HEK293 (cell line): ENCODE measurements around the gene THAP3.

ENCODE experiments used
- CTCF ChIA-PET: fragments of 350-600 bp; formaldehyde crosslinking; extraction: SDS; loops from one replicate; lab custom pipeline; 2021; ENCODE audit warnings: antibody characterized with exemption; lab: Yijun Ruan, JAX
- POLR2A ChIA-PET: fragments of 300-600 bp; formaldehyde crosslinking; extraction: SDS; loops from one replicate; lab custom pipeline; 2020; ENCODE audit warnings: antibody characterized with exemption, inconsistent platforms; lab: Yijun Ruan, JAX
- H3K27ac ChIP-seq: fragments of 200-500 bp; sonication (Bioruptor generic); 2 replicates; pipeline ENCODE4 v1.5.1; 2014; ENCODE audit warnings: low read depth, low read length, control low read depth, inconsistent platforms; ENCODE audit errors: extremely low read depth
- H3K36me3 ChIP-seq, 2 experiments: fragments of 200-500 bp in 1 of 2; sonication (Bioruptor generic) in 1 of 2; 1 replicate in 1 of 2; 2 replicates in 1 of 2; pipeline ENCODE4 v1.5.1; 2014 to 2017; ENCODE audit warnings: inconsistent platforms in 2 of 2, low read length in 2 of 2; ENCODE audit not compliant: control insufficient read depth in 2 of 2, insufficient read depth in 1 of 2
- H3K4me1 ChIP-seq: fragments of 200-500 bp; sonication (Bioruptor generic); 2 replicates; pipeline ENCODE4 v1.5.1; 2014; ENCODE audit warnings: mild to moderate bottlenecking, low read length, inconsistent platforms; ENCODE audit not compliant: control insufficient read depth, insufficient read depth
- H3K4me3 ChIP-seq: 2 replicates; pipeline ENCODE4 v1.5.1; 2011; ENCODE audit warnings: low read depth, mild to moderate bottlenecking, control low read depth, low read length, moderate library complexity
- H3K9me3 ChIP-seq: fragments of 200-500 bp; sonication (Bioruptor generic); 2 replicates; pipeline ENCODE4 v1.5.1; 2014; ENCODE audit warnings: low read depth, low read length, inconsistent platforms; ENCODE audit not compliant: control insufficient read depth, insufficient read depth
- GLIS1 ChIP-seq: fragments of 450-650 bp; formaldehyde crosslinking; IDR thresholded peaks from 2 replicates; pipeline ENCODE4 v1.5.1; 2016; ENCODE audit warnings: missing biosample characterization, missing genetic modification characterization
- GLIS2 ChIP-seq: fragments of 450-650 bp; formaldehyde crosslinking; IDR thresholded peaks from 2 replicates; pipeline ENCODE4 v1.5.1; 2016; ENCODE audit warnings: missing biosample characterization, missing genetic modification characterization
- HOXA7 ChIP-seq: sonication (generic); formaldehyde crosslinking; IDR thresholded peaks from 2 replicates; pipeline ENCODE4 v1.8.1; 2022; ENCODE audit warnings: missing genetic modification reagents, borderline replicate concordance
- KLF1 ChIP-seq: fragments of 450-650 bp; formaldehyde crosslinking; IDR thresholded peaks from 2 replicates; pipeline ENCODE4 v1.5.1; 2016; ENCODE audit warnings: missing biosample characterization, missing genetic modification characterization
- SP3 ChIP-seq: fragments of 450-650 bp; formaldehyde crosslinking; IDR thresholded peaks from 2 replicates; pipeline ENCODE4 v1.5.1; 2016; ENCODE audit warnings: missing biosample characterization, missing genetic modification characterization
- ZBTB20 ChIP-seq: fragments of 450-650 bp; formaldehyde crosslinking; IDR thresholded peaks from 2 replicates; pipeline ENCODE4 v1.5.1; 2016; ENCODE audit warnings: missing biosample characterization, missing genetic modification characterization
- ZBTB48 ChIP-seq: fragments of 450-650 bp; formaldehyde crosslinking; IDR thresholded peaks from 2 replicates; pipeline ENCODE4 v1.5.1; 2016; ENCODE audit warnings: missing biosample characterization, missing genetic modification characterization
- ZEB2 ChIP-seq: fragments of 450-650 bp; formaldehyde crosslinking; IDR thresholded peaks from 2 replicates; pipeline ENCODE4 v1.5.1; 2016; ENCODE audit warnings: missing biosample characterization, missing genetic modification characterization
- ZNF366 ChIP-seq: fragments of 450-650 bp; formaldehyde crosslinking; conservative IDR thresholded peaks from 2 replicates; pipeline ENCODE4 v1.5.1; 2016; ENCODE audit warnings: missing biosample characterization, missing genetic modification characterization
- ZNF549 ChIP-seq: fragments of 450-650 bp; IDR thresholded peaks from 2 replicates; pipeline ENCODE4 v1.5.1; 2018; ENCODE audit warnings: missing biosample characterization, missing genetic modification characterization, mild to moderate bottlenecking, inconsistent platforms, moderate library complexity
- ZNF621 ChIP-seq: fragments of 450-650 bp; formaldehyde crosslinking; IDR thresholded peaks from 2 replicates; pipeline ENCODE4 v1.5.1; 2017; ENCODE audit warnings: missing biosample characterization, missing genetic modification characterization
- ZNF629 ChIP-seq: fragments of 450-650 bp; formaldehyde crosslinking; IDR thresholded peaks from 2 replicates; pipeline ENCODE4 v1.5.1; 2017; ENCODE audit warnings: missing biosample characterization, missing genetic modification characterization
- ZNF701 ChIP-seq: fragments of 450-650 bp; formaldehyde crosslinking; IDR thresholded peaks from 2 replicates; pipeline ENCODE4 v1.5.1; 2016; ENCODE audit warnings: missing biosample characterization, missing genetic modification characterization
- TF ChIP-seq, protein P1 (sequence below): fragments of 450-650 bp; formaldehyde crosslinking; IDR thresholded peaks from 2 replicates; pipeline ENCODE4 v1.5.1; 2016; ENCODE audit warnings: missing biosample characterization, missing genetic modification characterization, borderline replicate concordance
- TF ChIP-seq, protein P2 (sequence below): fragments of 450-650 bp; formaldehyde crosslinking; optimal IDR thresholded peaks from 2 replicates; pipeline ENCODE3; 2016; ENCODE audit warnings: missing biosample characterization, mild to moderate bottlenecking, missing genetic modification characterization
- TF ChIP-seq, protein P3 (sequence below): fragments of 450-650 bp; formaldehyde crosslinking; IDR thresholded peaks from 2 replicates; pipeline ENCODE4 v1.5.1; 2017; ENCODE audit warnings: missing biosample characterization, mild to moderate bottlenecking, missing genetic modification characterization, moderate library complexity
- TF ChIP-seq, protein P4 (sequence below): fragments of 450-650 bp; formaldehyde crosslinking; IDR thresholded peaks from 2 replicates; pipeline ENCODE4 v1.5.1; 2016; ENCODE audit warnings: missing biosample characterization, missing genetic modification characterization
- TF ChIP-seq, protein P5 (sequence below): fragments of 450-650 bp; formaldehyde crosslinking; IDR thresholded peaks from 2 replicates; pipeline ENCODE4 v1.5.1; 2016; ENCODE audit warnings: missing biosample characterization, missing genetic modification characterization
- TF ChIP-seq, protein P6 (sequence below): fragments of 450-650 bp; formaldehyde crosslinking; IDR thresholded peaks from 2 replicates; pipeline ENCODE4 v1.5.1; 2016; ENCODE audit warnings: missing biosample characterization, missing genetic modification characterization

Gene THAP3

DNA sequence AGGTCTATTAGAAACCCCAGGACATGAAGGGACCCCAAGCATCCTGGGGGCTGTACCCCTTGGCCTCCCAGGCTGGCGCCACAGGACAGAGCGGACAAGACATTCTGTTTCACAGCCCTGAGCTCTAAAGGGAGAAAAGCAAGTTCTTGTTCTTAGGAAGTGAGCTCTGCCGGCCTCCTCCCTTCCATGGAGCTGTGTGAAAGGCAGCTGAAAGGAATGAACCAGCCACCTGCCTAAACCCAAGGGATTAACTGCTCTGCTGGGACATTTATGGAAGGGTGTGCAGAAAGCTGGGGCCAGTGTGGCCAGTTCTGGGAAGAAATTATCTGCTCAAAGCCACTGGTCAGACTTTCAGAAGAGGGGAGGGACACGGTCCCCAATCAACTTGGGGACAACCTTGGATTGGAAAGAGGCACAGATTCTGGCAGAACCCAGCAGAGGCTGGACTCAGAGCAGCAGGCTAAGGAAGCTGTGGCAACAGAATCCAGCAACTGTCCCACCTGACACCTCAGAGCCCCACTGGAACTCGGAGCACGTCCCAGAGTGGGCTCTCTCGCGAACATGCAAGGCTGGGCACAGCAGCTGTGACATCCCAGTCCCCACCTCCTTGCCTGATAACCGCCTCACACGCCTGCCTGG lies 24.1 kb upstream of the THAP3 start:
- Histone ChIP-seq H3K36me3 (peaks cover 3 to 47% of the 10 kb centered on the region in 2 experiments; a peak in 2 of 3 replicates), H3K4me1 (no peaks in the 10 kb centered on the region), H3K4me3 (peak overlapping the region; percentile 58), H3K27ac (peak overlapping the region; percentile 0; the same call in 1 of the 2 replicates), H3K9me3 (no peaks in the 10 kb centered on the region)
- POLR2A ChIA-PET = interaction anchor here (0.6 to 1.6 kb wide), 5 partner anchors 12 to 67 kb away, joined by 3 to 13 read pairs (median 4); partner anchors contain the start of gene ZBTB48
- TF ChIP-seq, protein P1, sequence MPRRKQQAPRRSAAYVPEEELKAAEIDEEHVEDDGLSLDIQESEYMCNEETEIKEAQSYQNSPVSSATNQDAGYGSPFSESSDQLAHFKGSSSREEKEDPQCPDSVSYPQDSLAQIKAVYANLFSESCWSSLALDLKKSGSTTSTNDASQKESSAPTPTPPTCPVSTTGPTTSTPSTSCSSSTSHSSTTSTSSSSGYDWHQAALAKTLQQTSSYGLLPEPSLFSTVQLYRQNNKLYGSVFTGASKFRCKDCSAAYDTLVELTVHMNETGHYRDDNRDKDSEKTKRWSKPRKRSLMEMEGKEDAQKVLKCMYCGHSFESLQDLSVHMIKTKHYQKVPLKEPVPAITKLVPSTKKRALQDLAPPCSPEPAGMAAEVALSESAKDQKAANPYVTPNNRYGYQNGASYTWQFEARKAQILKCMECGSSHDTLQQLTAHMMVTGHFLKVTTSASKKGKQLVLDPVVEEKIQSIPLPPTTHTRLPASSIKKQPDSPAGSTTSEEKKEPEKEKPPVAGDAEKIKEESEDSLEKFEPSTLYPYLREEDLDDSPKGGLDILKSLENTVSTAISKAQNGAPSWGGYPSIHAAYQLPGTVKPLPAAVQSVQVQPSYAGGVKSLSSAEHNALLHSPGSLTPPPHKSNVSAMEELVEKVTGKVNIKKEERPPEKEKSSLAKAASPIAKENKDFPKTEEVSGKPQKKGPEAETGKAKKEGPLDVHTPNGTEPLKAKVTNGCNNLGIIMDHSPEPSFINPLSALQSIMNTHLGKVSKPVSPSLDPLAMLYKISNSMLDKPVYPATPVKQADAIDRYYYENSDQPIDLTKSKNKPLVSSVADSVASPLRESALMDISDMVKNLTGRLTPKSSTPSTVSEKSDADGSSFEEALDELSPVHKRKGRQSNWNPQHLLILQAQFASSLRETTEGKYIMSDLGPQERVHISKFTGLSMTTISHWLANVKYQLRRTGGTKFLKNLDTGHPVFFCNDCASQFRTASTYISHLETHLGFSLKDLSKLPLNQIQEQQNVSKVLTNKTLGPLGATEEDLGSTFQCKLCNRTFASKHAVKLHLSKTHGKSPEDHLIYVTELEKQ = no peak
- TF ChIP-seq, protein P2, sequence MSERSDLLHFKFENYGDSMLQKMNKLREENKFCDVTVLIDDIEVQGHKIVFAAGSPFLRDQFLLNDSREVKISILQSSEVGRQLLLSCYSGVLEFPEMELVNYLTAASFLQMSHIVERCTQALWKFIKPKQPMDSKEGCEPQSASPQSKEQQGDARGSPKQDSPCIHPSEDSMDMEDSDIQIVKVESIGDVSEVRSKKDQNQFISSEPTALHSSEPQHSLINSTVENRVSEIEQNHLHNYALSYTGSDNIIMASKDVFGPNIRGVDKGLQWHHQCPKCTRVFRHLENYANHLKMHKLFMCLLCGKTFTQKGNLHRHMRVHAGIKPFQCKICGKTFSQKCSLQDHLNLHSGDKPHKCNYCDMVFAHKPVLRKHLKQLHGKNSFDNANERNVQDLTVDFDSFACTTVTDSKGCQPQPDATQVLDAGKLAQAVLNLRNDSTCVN (tag by site-specific recombination) = no peak
- TF ChIP-seq, protein P3, sequence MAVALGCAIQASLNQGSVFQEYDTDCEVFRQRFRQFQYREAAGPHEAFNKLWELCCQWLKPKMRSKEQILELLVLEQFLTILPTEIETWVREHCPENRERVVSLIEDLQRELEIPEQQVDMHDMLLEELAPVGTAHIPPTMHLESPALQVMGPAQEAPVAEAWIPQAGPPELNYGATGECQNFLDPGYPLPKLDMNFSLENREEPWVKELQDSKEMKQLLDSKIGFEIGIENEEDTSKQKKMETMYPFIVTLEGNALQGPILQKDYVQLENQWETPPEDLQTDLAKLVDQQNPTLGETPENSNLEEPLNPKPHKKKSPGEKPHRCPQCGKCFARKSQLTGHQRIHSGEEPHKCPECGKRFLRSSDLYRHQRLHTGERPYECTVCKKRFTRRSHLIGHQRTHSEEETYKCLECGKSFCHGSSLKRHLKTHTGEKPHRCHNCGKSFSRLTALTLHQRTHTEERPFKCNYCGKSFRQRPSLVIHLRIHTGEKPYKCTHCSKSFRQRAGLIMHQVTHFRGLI = 0 out of 2 replicates have a peak, but pooled peaks have one; percentile 77
- CTCF ChIA-PET = interaction anchor here (0.6 to 1.0 kb wide), 3 partner anchors 46 to 151 kb away, joined by 3 to 5 read pairs (median 4); no protein-coding TSS in a partner anchor

DNA sequence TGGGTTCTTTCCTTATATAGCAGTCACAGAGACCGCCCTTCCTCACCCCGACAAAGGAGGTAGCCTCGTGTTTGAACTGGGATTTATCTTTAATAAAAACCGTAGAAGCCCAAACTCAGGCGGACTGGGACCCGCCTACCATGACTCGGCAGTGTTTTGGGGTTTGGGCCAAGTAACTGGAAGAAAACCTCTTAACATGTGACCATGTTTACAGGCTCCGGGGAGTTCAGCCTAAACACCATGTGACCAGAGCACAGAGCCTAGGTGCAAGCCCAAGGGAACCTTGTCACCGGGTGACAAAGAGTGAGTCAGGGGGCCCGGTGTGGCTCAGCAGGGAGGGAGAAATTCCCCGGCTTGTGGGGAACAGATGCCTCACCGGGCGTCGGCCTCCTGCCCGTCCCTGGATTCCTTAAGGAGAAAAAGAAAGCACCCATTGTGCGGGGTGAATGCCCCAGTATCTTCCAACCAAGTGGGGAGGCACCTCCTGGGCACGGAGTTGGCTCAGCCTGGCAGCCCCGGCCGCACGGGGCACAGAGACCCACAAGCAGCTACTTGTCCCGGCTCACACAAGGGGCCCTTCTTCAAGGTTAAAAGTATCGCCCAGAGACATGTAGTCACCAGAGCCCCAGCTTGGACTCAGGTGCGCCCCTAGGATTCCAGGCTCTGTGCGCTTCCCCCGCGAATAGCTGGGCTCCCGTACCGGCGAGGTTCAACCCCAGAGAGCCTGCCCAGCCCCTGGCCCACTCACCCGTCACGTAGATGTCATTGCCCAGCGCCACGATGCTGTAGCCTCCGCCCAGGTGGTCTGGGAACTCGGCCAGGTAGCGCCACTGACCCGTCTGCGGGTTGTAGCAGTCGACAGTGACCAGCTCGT lies 23.4 kb upstream of the THAP3 start:
- Histone ChIP-seq H3K27ac (peak overlapping the region; percentile 82; the same call in 1 of the 2 replicates), H3K4me1 (no peaks in the 10 kb centered on the region), H3K4me3 (peak overlapping the region; percentile 58), H3K9me3 (no peaks in the 10 kb centered on the region), H3K36me3 (peaks cover 0 to 40% of the 10 kb centered on the region in 2 experiments; a peak in 2 of 3 replicates)
- ChIA-PET POLR2A (interaction anchor here (0.6 to 3.5 kb wide), 18 partner anchors 7 to 188 kb away, joined by 3 to 25 read pairs (median 4); partner anchors contain the start of genes NOL9, PHF13, TAS1R1 and THAP3), CTCF (interaction anchor here (1.4 to 1.6 kb wide), 2 partner anchors 46 kb away, joined by 3 to 4 read pairs; partner anchors contain the start of gene TAS1R1)
- TF ChIP-seq ZEB2 (tag by site-specific recombination) = peak; percentile 61
- peak; percentile 89 for TF ChIP-seq GLIS2 (tag by site-specific recombination)
- no peak for TF ChIP-seq ZNF701 (tag by site-specific recombination)
- peak; percentile 83 for TF ChIP-seq ZBTB20 (tag by site-specific recombination)
- TF ChIP-seq GLIS1 = peak; percentile 84
- TF ChIP-seq SP3 (tag by site-specific recombination) = peak; percentile 48; the same call in 1 of the 2 replicates
- TF ChIP-seq, protein P4, sequence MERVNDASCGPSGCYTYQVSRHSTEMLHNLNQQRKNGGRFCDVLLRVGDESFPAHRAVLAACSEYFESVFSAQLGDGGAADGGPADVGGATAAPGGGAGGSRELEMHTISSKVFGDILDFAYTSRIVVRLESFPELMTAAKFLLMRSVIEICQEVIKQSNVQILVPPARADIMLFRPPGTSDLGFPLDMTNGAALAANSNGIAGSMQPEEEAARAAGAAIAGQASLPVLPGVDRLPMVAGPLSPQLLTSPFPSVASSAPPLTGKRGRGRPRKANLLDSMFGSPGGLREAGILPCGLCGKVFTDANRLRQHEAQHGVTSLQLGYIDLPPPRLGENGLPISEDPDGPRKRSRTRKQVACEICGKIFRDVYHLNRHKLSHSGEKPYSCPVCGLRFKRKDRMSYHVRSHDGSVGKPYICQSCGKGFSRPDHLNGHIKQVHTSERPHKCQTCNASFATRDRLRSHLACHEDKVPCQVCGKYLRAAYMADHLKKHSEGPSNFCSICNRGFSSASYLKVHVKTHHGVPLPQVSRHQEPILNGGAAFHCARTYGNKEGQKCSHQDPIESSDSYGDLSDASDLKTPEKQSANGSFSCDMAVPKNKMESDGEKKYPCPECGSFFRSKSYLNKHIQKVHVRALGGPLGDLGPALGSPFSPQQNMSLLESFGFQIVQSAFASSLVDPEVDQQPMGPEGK (tag by site-specific recombination) = 0 out of 2 replicates have a peak, but pooled peaks have one; percentile 69
- TF ChIP-seq, protein P5, sequence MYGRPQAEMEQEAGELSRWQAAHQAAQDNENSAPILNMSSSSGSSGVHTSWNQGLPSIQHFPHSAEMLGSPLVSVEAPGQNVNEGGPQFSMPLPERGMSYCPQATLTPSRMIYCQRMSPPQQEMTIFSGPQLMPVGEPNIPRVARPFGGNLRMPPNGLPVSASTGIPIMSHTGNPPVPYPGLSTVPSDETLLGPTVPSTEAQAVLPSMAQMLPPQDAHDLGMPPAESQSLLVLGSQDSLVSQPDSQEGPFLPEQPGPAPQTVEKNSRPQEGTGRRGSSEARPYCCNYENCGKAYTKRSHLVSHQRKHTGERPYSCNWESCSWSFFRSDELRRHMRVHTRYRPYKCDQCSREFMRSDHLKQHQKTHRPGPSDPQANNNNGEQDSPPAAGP (tag by site-specific recombination) = peak; percentile 57; the same call in 1 of the 2 replicates
- TF ChIP-seq ZNF366 (tag by site-specific recombination) = no peak
- 0 out of 2 replicates have a peak, but pooled peaks have one; percentile 35 for TF ChIP-seq ZNF629 (tag by site-specific recombination)
- no peak for TF ChIP-seq ZNF549 (tag by site-specific recombination)
- no peak for TF ChIP-seq ZNF621 (tag by site-specific recombination)
- peak; percentile 48 for TF ChIP-seq KLF1 (tag by site-specific recombination)
- no peak for TF ChIP-seq HOXA7 (CRISPR knock-in tag)
- TF ChIP-seq, protein P6, sequence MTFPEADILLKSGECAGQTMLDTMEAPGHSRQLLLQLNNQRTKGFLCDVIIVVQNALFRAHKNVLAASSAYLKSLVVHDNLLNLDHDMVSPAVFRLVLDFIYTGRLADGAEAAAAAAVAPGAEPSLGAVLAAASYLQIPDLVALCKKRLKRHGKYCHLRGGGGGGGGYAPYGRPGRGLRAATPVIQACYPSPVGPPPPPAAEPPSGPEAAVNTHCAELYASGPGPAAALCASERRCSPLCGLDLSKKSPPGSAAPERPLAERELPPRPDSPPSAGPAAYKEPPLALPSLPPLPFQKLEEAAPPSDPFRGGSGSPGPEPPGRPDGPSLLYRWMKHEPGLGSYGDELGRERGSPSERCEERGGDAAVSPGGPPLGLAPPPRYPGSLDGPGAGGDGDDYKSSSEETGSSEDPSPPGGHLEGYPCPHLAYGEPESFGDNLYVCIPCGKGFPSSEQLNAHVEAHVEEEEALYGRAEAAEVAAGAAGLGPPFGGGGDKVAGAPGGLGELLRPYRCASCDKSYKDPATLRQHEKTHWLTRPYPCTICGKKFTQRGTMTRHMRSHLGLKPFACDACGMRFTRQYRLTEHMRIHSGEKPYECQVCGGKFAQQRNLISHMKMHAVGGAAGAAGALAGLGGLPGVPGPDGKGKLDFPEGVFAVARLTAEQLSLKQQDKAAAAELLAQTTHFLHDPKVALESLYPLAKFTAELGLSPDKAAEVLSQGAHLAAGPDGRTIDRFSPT (tag by site-specific recombination) = peak; percentile 86
- peak; percentile 76 for TF ChIP-seq ZBTB48 (tag by site-specific recombination)
